ENCODE data around the gene UBE2S. TPM values are rescaled to one million over a fixed set of nuclear protein-coding genes. Genes with fewer than 3 reads are reported as not detected.

The UBE2S gene
- total and polyA plus RNA-seq, 12 donors, result 8.8 to 57.1 (median 18.8) TPM

GRCh38 chr19:55365245-55365644 lies 42.3 kb downstream of the UBE2S start:
- TF ChIP-seq POLR2A (IDR thresholded peaks at IDR 0.05) (no peak), CTCF (IDR thresholded peaks at IDR 0.05) (no peak)
- H3K9me3 ChIP-seq (replicated peaks in 1 of 3), result no peaks in the 10 kb centered on the region
- H3K4me3 ChIP-seq, result no peak overlapping the region
- H3K27ac ChIP-seq, result no peak overlapping the region
- DNase-seq, result no peak
- 79 to 91% (median 85%) methylated on average over 7 to 8 of the region's 8 CpGs for WGBS, 4 donors
- H3K27me3 ChIP-seq, result peaks cover 22% of the 10 kb centered on the region
- intact Hi-C loops (cut with DNase I), result no loop called here
- H3K36me3 ChIP-seq (replicated peaks in 1 of 2), result no peaks in the 10 kb centered on the region
- H3K4me1 ChIP-seq (replicated peaks in 1 of 2), result peaks cover 0 to 6% of the 10 kb centered on the region in 2 donors

- no peak within 1 kb of the TSS for H3K27ac ChIP-seq
- WGBS, 4 donors, result 77 to 86% (median 84%) methylated on average over 14 to 27 of the region's 27 CpGs
- DNase-seq, result no peak
- intact Hi-C loops (cut with DNase I), result no loop called here
- no peaks in the 10 kb centered on the region for H3K36me3 ChIP-seq (replicated peaks in 1 of 2)
- H3K4me3 ChIP-seq, result no peak within 1 kb of the TSS
- H3K4me1 ChIP-seq (replicated peaks in 1 of 2), result no peaks in the 10 kb centered on the region
- H3K9me3 ChIP-seq (replicated peaks in 1 of 3), result no peaks in the 10 kb centered on the region
- TF ChIP-seq CTCF (IDR thresholded peaks at IDR 0.05) (no peak), POLR2A (IDR thresholded peaks at IDR 0.05) (no peak)
- H3K27me3 ChIP-seq, result peaks cover 4% of the 10 kb centered on the region
These were observed 44.4 kb downstream of the UBE2S start, which contains the start of gene GARIN5B for GRCh38 chr19:55362990-55363716. Gene GARIN5B, minus strand, starts transcription at chr19:55363260. Its CDS starts 194 bp downstream, at chr19:55363066.

- Histone ChIP-seq H3K4me1 (replicated peaks in 1 of 2) (no peaks in the 10 kb centered on the region), H3K36me3 (replicated peaks in 1 of 2) (no peaks in the 10 kb centered on the region), H3K9me3 (replicated peaks in 1 of 3) (no peaks in the 10 kb centered on the region), H3K27me3 (no peaks in the 10 kb centered on the region), H3K4me3 (no peak overlapping the region), H3K27ac (no peak overlapping the region)
- intact Hi-C loops (cut with DNase I), result no loop called here
- 72 to 84% (median 80%) methylated on average over 7 to 38 of the region's 38 CpGs for WGBS, 4 donors
- TF ChIP-seq POLR2A (IDR thresholded peaks at IDR 0.05) (no peak), CTCF (IDR thresholded peaks at IDR 0.05) (no peak)
- DNase-seq, result no peak
These were observed 45.2 kb downstream of the UBE2S start for GRCh38 chr19:55362174-55362989.

GRCh38 chr19:55360902-55361301 lies 46.7 kb downstream of the UBE2S start:
- Histone ChIP-seq H3K9me3 (replicated peaks in 1 of 3) (no peaks in the 10 kb centered on the region), H3K4me1 (replicated peaks in 1 of 2) (no peaks in the 10 kb centered on the region), H3K36me3 (replicated peaks in 1 of 2) (no peaks in the 10 kb centered on the region), H3K27ac (no peak overlapping the region), H3K27me3 (no peaks in the 10 kb centered on the region), H3K4me3 (no peak overlapping the region)
- TF ChIP-seq POLR2A (IDR thresholded peaks at IDR 0.05) (no peak), CTCF (IDR thresholded peaks at IDR 0.05) (no peak)
- 88 to 95% (median 94%) methylated on average over 14 to 16 of the region's 16 CpGs for WGBS, 4 donors
- intact Hi-C loops (cut with DNase I), result no loop called here
- no peak for DNase-seq
